OCI-LY1 (cell line): ENCODE measurements around the gene HAND2.

Experiments
- H2AFZ ChIP-seq: fragments of 200-600 bp; sonication (generic), shearing (Covaris generic); 2 replicates; pipeline ENCODE4 v1.6.0; 2014; ENCODE audit warnings: antibody characterized with exemption, mild to moderate bottlenecking, low read length
- H3F3A ChIP-seq: fragments of 200-600 bp; sonication (generic), shearing (Covaris generic); 2 replicates; pipeline ENCODE4 v1.6.0; 2014; ENCODE audit warnings: mild to moderate bottlenecking, antibody characterized with exemption, low read length, moderate library complexity; ENCODE audit not compliant: insufficient read depth
- H3K27ac ChIP-seq: fragments of 200-600 bp; sonication (generic); 2 replicates; pipeline ENCODE4 v1.5.1; 2014; ENCODE audit warnings: low read length, mixed run types, mild to moderate bottlenecking, low read depth; ENCODE audit not compliant: poor library complexity, severe bottlenecking
- H3K27me3 ChIP-seq: fragments of 200-600 bp; sonication (generic); 2 replicates; pipeline ENCODE4 v1.6.0; 2014; ENCODE audit warnings: antibody characterized with exemption, mild to moderate bottlenecking, low read length, moderate library complexity; ENCODE audit not compliant: insufficient read depth
- H3K36me3 ChIP-seq: fragments of 200-600 bp; sonication (generic); 2 replicates; pipeline ENCODE4 v1.6.1; 2014; ENCODE audit warnings: mild to moderate bottlenecking, antibody characterized with exemption, low read length, moderate library complexity, mixed read lengths; ENCODE audit not compliant: insufficient read depth
- H3K4me1 ChIP-seq: fragments of 200-600 bp; sonication (generic); 2 replicates; pipeline ENCODE4 v1.5.1; 2014; ENCODE audit warnings: mild to moderate bottlenecking, low read length, moderate library complexity; ENCODE audit not compliant: insufficient read depth, severe bottlenecking
- H3K4me2 ChIP-seq: fragments of 200-600 bp; sonication (generic), shearing (Covaris generic); 2 replicates; pipeline ENCODE4 v1.6.1; 2014; ENCODE audit warnings: low read length
- H3K4me3 ChIP-seq: fragments of 200-600 bp; sonication (generic); 2 replicates; pipeline ENCODE4 v1.5.1; 2014; ENCODE audit warnings: low read length, low read depth, mild to moderate bottlenecking, mixed read lengths; ENCODE audit not compliant: poor library complexity, severe bottlenecking
- H3K79me2 ChIP-seq: fragments of 200-600 bp; shearing (Covaris generic); 2 replicates; pipeline ENCODE4 v1.6.1; 2016; ENCODE audit warnings: mixed run types, low read length, mixed read lengths; ENCODE audit not compliant: insufficient read depth
- H3K9ac ChIP-seq: fragments of 200-600 bp; sonication (generic), shearing (Covaris generic); 2 replicates; pipeline ENCODE4 v1.6.1; 2014; ENCODE audit warnings: mild to moderate bottlenecking, low read length, mixed read lengths
- H3K9me2 ChIP-seq: fragments of 200-600 bp; sonication (generic), shearing (Covaris generic); 2 replicates; pipeline ENCODE4 v1.6.1; 2014; ENCODE audit warnings: low read depth, mild to moderate bottlenecking, low read length, mixed read lengths
- H3K9me3 ChIP-seq: fragments of 200-600 bp; shearing (Covaris generic); 2 replicates; pipeline ENCODE4 v1.6.1; 2014; ENCODE audit warnings: low read length, mixed read lengths
- H4K20me1 ChIP-seq: fragments of 200-600 bp; sonication (generic), shearing (Covaris generic); 2 replicates; pipeline ENCODE4 v1.6.0; 2016; ENCODE audit warnings: mild to moderate bottlenecking, low read length; ENCODE audit not compliant: insufficient read depth
- EZH2 ChIP-seq: fragments of 200-600 bp; sonication (generic), shearing (Covaris generic); IDR thresholded peaks from 2 replicates; pipeline ENCODE4 v1.8.0; 2017; ENCODE audit warnings: borderline replicate concordance, mixed run types, mild to moderate bottlenecking, antibody characterized with exemption, low read length, moderate library complexity, mixed read lengths
- TF ChIP-seq, protein P1 (sequence below): fragments of 200-600 bp; sonication (generic), shearing (Covaris generic); IDR thresholded peaks from 2 replicates; pipeline ENCODE4 v1.5.1; 2017; ENCODE audit warnings: mild to moderate bottlenecking, antibody characterized with exemption, low read length, moderate library complexity, mixed read lengths

HAND2 gene

DNA sequence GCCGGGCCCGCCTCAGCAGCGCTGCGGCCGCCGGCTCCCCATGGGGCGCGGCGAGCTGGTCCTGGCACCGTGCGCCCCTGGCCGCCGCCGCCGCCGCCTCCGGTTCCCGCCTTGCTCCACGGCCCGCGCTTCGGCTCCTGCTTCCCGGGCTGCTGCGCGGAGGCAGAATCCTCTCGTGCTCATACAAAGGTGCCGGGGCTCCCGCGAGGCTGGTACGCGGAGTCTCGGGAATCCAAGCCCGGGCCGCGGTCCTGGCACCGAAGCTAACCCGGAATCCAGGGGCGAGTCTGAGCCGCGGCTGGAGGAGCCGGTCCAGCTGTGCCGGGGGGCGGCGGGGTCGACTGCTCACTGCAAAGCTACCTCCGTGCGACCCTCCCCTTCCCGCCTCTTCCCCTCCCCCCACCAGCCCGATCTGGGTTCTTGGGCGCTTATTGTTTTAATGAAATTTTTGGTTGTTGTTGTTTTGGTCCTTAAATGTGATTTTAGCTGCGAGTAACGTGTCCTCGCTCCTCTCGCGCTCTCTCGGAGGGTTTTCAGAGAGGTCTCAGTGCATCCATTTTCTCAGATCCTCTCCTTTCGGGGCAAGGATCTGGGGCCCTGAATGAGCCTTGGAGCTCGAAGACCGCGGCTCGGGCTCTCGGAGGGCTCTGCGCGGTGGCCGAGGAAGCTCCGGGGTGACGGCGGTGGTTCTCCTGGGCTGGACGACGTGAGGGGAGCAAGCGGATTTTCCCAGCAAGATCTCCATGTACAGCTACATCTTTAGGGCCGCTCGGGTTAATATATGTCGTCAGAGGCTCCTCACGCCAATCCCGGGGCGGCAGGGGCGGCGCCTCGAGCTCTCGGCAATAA lies at the start of gene HAND2:
Gene HAND2 (minus strand): TSS at position 753 of the 849 bp plus-strand sequence. CDS start 940 bp downstream, outside the sequence.
- H3K4me2 ChIP-seq = no peak within 1 kb of the TSS

DNA sequence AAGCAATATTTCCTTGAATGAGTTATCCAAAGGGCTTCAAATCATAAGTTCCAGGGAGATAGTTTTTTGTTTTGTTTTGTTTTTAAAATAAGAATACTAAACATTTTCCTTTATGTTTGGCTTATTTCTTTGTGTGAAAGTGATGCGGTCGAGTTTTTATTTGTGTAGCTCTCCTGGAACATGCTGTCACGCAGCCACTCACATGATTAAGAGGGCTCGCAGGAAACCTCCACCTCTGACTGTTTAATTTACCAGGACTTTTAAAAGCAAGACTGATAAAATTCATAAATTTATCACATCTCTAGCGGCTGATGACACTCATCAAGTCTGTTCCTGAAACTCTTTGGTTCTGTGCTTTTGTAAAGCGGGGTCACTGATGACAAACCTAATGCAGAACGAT lies 48.9 kb upstream of the HAND2 start:
- Histone ChIP-seq H3K9me3 (no peaks in the 10 kb centered on the region), H3K79me2 (no peaks in the 10 kb centered on the region), H3K9ac (no peak overlapping the region), H3K9me2 (no peaks in the 10 kb centered on the region), H3K4me2 (no peak overlapping the region), H3K36me3 (no peaks in the 10 kb centered on the region), H3F3A (no peaks in the 10 kb centered on the region), H3K27ac (no peak overlapping the region), H3K27me3 (no peaks in the 10 kb centered on the region), H2AFZ (no peak overlapping the region), H3K4me3 (no peak overlapping the region), H4K20me1 (no peaks in the 10 kb centered on the region), H3K4me1 (no peaks in the 10 kb centered on the region)
- TF ChIP-seq, protein P1, sequence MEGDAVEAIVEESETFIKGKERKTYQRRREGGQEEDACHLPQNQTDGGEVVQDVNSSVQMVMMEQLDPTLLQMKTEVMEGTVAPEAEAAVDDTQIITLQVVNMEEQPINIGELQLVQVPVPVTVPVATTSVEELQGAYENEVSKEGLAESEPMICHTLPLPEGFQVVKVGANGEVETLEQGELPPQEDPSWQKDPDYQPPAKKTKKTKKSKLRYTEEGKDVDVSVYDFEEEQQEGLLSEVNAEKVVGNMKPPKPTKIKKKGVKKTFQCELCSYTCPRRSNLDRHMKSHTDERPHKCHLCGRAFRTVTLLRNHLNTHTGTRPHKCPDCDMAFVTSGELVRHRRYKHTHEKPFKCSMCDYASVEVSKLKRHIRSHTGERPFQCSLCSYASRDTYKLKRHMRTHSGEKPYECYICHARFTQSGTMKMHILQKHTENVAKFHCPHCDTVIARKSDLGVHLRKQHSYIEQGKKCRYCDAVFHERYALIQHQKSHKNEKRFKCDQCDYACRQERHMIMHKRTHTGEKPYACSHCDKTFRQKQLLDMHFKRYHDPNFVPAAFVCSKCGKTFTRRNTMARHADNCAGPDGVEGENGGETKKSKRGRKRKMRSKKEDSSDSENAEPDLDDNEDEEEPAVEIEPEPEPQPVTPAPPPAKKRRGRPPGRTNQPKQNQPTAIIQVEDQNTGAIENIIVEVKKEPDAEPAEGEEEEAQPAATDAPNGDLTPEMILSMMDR = no peak
- no peak for TF ChIP-seq EZH2

More for the DNA sequence above, at the start of gene HAND2:
- no peak within 1 kb of the TSS for H2AFZ ChIP-seq
- H3K36me3 ChIP-seq = no peaks in the 10 kb centered on the region
- no peaks in the 10 kb centered on the region for H4K20me1 ChIP-seq
- H3K4me3 ChIP-seq = no peak within 1 kb of the TSS
- no peaks in the 10 kb centered on the region for H3K4me1 ChIP-seq
- H3K27ac ChIP-seq = no peak within 1 kb of the TSS
- H3F3A ChIP-seq = no peaks in the 10 kb centered on the region
- no peak for TF ChIP-seq EZH2
- TF ChIP-seq, protein P1 = no peak
- no peak within 1 kb of the TSS for H3K9ac ChIP-seq
- H3K79me2 ChIP-seq = no peaks in the 10 kb centered on the region
- 0 out of 2 replicates have a peak, but pooled peaks cover 3% of the 10 kb centered on the region for H3K27me3 ChIP-seq
- H3K9me2 ChIP-seq = no peaks in the 10 kb centered on the region
- no peaks in the 10 kb centered on the region for H3K9me3 ChIP-seq

DNA sequence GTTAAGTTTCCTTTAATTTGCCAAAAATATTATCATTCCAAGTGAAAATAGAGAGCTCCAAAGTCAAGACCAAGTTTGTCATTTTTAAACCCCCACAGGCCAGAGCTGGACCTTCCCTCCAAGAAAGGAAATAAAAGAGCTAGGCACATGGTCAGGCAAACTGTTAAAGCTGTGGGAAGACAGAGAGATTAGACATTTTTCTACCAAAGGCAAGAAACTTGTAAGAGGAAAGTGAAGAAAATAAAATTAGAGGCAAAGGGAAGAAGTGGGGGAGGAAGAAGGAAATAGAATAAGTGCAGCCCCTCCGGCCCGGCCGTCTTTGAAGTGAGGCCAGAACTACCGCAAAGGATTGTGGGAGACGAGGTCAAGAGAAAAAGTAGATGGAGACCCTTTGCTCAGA lies 47.9 kb upstream of the HAND2 start:
- no peaks in the 10 kb centered on the region for H4K20me1 ChIP-seq
- H3K27me3 ChIP-seq = no peaks in the 10 kb centered on the region
- no peaks in the 10 kb centered on the region for H3K36me3 ChIP-seq
- no peak overlapping the region for H2AFZ ChIP-seq
- no peak for TF ChIP-seq EZH2
- TF ChIP-seq, protein P1 = no peak
- H3K9me2 ChIP-seq = no peaks in the 10 kb centered on the region
- no peaks in the 10 kb centered on the region for H3K79me2 ChIP-seq
- no peaks in the 10 kb centered on the region for H3K4me1 ChIP-seq
- no peaks in the 10 kb centered on the region for H3K9me3 ChIP-seq
- no peak overlapping the region for H3K4me2 ChIP-seq
- H3K9ac ChIP-seq = no peak overlapping the region
- no peaks in the 10 kb centered on the region for H3F3A ChIP-seq
- H3K4me3 ChIP-seq = no peak overlapping the region
- no peak overlapping the region for H3K27ac ChIP-seq
